Activated effector memory CD4-positive, alpha-beta T cell treated with Interleukin-2 at 50 U/mL for 16 hours (primary cell): ENCODE results near the gene EMP3.
A peak's percentile ranks its signal among the peaks of the same experiment; 100 is the strongest.
"Not testable (repeated sequence)": the region's sequence is repeated elsewhere in the genome, so short reads cannot be mapped to it uniquely, and the experiment has no call there.

ENCODE experiments used
- DNase-seq: peaks from one replicate; pipeline ENCODE4 v3.0.0-alpha.2; 2020

Gene EMP3

GRCh38 chr19:48325265-48325910, at the start of gene EMP3:
TSS of gene EMP3 (plus strand) at chr19:48325552. CDS start at chr19:48326845, 1,293 bp downstream.
- DNase-seq: peak; percentile 86

GRCh38 chr19:48279747-48280146, 45.6 kb upstream of the EMP3 start:
- no peak for DNase-seq

- no peak for DNase-seq
Observed at GRCh38 chr19:48283908-48284307, 41.4 kb upstream of the EMP3 start.

- no peak for DNase-seq
Observed at GRCh38 chr19:48284896-48285295, 40.5 kb upstream of the EMP3 start.

GRCh38 chr19:48287748-48288147, 37.6 kb upstream of the EMP3 start:
- no peak for DNase-seq

GRCh38 chr19:48290401-48290770, 35.0 kb upstream of the EMP3 start:
- no peak for DNase-seq

- DNase-seq: peak; percentile 43
Observed at GRCh38 chr19:48290771-48291488, 34.4 kb upstream of the EMP3 start.

GRCh38 chr19:48291489-48291815, 33.9 kb upstream of the EMP3 start:
- not testable (repeated sequence) for DNase-seq

GRCh38 chr19:48292798-48293197, 32.6 kb upstream of the EMP3 start:
- DNase-seq: no peak

GRCh38 chr19:48295458-48295857, 29.9 kb upstream of the EMP3 start:
- no peak for DNase-seq

- DNase-seq: no peak
Observed at GRCh38 chr19:48296963-48297734, 28.2 kb upstream of the EMP3 start.

GRCh38 chr19:48297975-48298374, 27.4 kb upstream of the EMP3 start:
- no peak for DNase-seq

- no peak for DNase-seq
Observed at GRCh38 chr19:48301886-48302599, 23.3 kb upstream of the EMP3 start.

GRCh38 chr19:48302600-48302959, 22.8 kb upstream of the EMP3 start:
- no peak for DNase-seq

- no peak for DNase-seq
Observed at GRCh38 chr19:48303367-48303766, 22.0 kb upstream of the EMP3 start.

GRCh38 chr19:48303866-48304265, 21.5 kb upstream of the EMP3 start:
- DNase-seq: no peak

- no peak for DNase-seq
Observed at GRCh38 chr19:48308631-48309586, 16.4 kb upstream of the EMP3 start.

GRCh38 chr19:48309731-48310130, 15.6 kb upstream of the EMP3 start:
- DNase-seq: not testable (repeated sequence)

- DNase-seq: no peak
Observed at GRCh38 chr19:48310227-48310626, 15.1 kb upstream of the EMP3 start.

GRCh38 chr19:48311384-48311783, 14.0 kb upstream of the EMP3 start:
- no peak for DNase-seq

GRCh38 chr19:48315712-48316111, 9.6 kb upstream of the EMP3 start:
- DNase-seq: no peak

- not testable (repeated sequence) for DNase-seq
Observed at GRCh38 chr19:48317708-48317960, 7.7 kb upstream of the EMP3 start.
